ENCODE results near the gene TPPP2.

- TF ChIP-seq CTCF (conservative IDR thresholded peaks at IDR 0.05; ENCODE audit: low read length) = no peak
- TF ChIP-seq EZH2phosphoT487 (IDR thresholded peaks at IDR 0.05; ENCODE audit: borderline replicate concordance) = no peak
These were observed 25.6 kb downstream of the TPPP2 start for GRCh38 chr14:21055432-21056117.
